Pons (tissue), 1 donor: Measurements from ENCODE around the gene DUSP9.

Experiments used
- DNase-seq: peaks from one replicate; pipeline ENCODE4 v3.0.0-alpha.2; 2016; ENCODE audit warnings: low spot score

The DUSP9 gene

DNA sequence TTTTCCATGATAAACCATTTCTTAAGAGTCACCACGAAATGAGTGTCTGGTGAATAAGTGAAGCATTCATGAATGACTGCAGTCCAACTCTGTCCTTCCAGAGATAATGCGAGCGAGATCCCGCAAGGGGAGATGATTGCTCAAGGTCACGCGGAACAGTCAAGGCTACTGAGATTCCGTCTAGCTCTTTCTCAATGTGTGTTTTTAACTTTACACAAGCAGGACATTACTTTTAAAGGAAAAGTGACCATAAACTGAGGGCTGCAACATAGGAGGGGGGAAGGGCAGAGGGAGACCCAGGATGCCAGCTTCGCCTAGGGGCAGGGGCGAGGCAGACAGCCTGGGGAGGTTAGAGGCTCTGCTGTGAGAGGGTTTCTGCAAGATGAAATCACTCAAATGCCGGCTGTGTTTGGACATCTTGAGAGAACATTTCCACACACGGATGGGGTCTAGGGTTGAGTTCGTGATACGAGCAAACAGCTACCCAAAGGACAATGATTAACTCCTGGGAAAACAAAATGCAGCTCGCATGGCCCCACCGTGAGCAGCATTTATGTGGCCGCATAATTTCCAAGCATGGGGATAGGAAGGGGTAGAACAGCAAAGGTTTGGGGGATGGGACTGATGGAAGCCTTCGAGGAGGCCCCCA lies 24.2 kb upstream of the DUSP9 start:
- DNase-seq = no peak

DNA sequence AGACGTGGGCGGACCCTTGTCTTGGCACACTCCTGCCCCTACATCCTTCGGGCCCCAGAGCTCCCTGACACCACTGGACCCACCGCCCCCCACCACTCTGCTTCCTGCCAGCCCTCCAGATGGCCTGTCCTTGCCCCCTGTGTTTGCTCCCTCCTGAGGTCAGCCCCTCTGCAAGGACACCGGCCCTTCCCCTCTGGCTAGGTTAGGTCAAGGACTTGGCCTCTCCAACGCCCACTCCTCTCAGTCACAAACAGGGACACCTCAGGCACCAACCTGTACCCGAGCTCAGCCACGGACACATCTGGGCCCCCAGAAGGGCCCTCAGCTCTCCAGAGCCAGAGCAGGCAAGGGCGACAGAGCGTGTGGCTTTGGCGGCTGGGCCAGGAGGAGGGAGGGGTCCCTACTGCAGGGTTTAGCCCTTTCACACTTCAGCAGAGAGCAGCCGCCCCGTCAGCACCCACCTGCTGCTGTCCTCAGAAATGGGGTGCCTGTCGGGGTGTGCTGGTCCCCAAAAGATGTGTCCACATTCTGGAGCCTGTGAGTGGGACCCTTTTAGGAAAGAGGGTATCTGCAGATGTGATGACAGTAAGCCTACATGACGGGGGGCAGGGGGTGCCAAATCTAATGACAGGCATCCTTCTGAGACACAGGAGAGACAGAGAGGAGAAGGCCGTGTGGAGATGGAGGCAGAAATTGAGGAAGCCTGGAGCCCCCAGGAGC lies 23.5 kb upstream of the DUSP9 start:
- no peak for DNase-seq

DNA sequence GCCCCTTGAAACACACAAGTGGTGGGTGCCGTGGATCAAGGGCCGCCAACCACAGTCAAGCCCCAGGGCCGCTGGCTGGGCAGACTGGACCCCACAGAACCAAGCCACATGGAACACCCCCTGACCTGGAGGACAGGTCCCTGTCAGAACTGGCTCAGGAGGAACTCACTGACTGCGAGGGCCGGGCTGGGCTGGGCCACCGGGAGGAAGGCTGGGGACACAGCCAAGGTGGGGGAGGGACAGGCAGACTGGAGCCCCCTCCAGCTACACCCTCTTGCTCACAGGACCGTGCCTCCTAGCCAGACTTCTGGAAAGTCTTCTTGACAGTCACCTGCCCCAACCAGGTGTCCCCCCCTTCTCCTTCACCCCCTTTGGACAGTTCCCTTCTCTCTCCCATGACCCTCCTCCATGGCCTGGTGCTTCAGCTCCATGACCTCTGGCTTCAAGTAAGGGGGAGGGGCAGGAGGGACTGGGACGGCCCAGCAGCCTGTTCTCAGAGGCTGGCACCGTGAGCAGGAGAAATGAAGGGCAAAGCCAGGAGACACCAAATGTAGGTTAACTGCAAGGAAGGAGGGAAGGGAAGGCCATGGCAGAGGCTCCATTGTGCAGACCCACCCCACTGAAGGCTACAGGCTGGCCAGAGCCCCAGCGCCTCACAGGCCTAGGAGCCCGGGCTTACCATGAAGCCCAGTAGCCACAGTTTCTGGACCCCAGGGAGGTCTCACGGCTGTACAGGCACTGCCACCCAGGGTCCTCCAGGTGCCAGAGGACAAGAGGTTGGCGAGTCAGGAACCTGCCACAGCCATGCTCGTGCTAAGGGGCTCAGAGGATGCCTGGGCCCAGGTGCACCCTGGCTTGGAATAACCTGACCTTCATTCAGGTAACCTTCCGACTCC lies 22.6 kb upstream of the DUSP9 start:
- DNase-seq = no peak

DNA sequence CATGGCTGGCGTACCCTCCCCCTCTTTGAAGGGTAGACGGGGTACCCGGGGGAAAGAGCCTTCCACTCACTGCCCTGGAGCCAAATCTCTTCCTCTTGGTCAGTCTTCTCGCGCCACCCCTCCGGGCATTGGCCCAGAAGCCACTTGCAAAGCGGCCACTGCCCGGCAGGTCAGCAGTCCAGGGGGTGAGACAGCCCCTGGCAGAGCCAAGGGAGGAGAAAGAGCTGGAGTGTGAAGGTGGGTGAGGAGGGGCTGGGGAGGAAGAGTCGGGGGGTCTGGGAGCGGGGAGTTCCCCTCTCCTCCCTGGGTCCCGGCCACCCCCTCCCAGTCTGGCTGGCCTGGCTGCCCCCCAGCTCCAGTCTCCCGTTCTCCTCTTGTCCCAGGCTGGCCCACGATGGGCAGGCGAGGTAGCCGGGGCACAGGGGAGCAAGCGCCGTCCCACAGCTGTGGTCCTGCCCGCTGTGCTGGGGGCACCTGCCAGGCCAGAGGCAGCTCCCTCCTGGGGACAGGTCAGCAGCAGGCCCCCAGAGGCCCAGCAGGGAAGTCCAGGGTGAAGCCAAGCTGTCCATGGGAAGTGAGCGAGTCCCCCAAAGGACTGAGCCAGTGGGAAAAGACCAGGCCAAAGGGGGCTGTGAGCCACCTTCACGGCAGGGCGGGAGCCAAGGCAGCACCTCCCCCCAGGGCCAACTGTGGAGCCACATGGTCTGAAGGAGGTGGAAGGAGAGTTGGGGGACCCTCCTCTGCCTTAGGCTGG lies 21.6 kb upstream of the DUSP9 start:
- DNase-seq = no peak

DNA sequence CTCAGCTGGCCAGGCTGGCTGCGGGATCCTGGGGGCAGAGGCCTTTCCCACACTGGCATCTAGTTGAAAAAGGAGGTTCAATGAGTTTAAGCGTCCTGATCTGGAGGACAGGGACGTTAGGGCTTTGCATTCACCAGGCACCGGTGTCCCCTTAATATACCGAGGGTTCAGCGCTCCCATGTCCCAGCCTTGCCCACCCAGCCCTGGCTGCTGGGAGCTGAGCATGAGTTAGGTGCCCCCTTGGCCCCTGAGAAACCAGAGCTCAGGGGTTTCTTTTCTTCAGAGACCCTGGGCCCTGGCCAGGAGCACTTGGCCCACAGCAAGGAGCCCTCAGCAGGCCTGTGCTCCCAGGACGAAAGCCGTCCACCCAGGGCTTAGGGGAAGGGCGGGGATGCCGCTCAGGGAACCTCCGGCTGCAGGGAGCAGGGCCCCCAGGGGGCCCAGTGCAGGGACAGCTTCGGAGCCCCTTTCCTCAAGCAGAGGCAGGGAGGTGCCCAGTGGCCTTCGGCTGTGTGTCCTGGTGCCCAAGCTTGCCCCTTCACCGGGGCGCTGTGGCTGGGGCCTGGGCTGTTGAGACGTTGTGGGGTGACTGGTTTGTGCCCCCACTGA lies 20.9 kb upstream of the DUSP9 start:
- DNase-seq = no peak

DNA sequence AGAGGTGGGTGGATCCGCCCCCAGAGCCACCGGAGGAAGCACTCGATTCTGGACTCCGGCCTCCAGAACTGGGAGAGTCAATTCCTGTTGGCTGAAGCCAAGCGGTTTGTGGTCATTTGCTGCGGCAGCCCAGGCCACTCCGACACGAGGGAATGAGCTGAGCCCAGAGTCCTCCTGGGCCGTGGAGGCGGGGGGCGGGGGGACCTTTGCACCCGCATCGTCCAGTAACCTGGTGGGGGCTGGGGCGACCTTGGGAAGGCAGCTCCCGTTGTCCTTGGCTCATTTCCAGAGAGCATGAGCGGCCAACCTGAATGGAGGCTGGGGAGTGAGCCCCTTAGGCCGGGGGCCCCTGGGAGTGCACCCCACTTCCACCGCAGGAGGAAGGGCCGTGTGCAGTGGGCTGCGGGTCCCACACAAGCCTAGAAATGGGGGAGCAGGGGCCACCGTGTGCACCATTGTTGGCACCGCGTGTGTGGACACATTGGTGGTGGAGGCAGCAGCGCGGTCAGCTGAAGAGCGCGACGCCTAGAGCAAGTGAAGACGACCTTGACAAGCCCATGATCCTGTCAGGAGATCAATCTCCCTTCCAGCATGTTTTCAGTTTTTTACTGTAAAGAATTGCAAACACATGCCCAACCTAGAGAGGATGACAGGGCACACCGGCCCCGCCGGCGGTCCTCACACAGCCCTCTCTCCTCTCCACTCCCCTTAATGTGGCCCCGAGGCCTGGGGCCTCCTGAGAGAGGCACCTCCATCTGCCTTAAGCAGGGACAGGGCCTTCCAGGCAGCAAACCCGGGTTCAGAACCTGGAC lies 19.9 kb upstream of the DUSP9 start:
- DNase-seq = no peak

DNA sequence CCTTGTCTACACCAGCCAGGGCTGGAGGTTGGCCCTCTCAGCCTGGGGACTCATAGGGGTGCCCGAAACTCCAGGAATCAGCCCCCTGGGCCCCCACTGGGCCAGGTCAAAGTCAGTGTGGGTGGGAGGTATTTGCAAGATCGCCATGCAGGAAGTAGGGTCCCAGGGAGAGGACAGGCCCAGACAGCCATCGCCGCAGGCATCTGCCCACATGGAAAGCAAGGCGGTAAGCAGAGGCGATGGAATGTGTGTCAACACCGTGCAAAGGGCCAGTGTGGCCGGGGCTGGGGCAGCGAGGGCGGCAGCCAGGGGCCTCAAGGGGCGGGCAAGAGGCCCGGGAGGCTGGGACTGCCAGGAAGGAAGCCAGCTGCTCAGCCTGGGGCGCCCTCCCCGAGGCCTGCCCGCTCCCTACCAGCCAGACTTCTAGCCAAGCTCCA lies 19.3 kb upstream of the DUSP9 start:
- DNase-seq = no peak

DNA sequence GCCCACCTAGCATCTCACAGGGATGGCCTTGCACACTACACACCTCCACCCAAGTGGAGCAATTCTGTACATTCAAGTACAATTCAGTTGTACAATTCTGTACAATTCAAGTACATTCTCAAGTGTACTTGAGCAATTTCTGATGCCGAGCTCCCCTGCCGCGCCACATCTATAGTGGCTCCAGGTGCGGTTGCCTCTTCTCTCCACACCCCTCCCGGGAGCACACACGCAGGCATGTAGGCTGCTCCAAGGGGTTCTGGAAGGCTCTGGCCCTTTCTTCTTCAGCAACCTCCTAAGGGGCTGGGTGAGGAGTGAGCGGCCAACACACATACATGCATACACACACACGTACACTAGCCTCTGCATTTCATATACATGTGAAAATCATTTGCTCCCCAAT lies 18.9 kb upstream of the DUSP9 start:
- no peak for DNase-seq

DNA sequence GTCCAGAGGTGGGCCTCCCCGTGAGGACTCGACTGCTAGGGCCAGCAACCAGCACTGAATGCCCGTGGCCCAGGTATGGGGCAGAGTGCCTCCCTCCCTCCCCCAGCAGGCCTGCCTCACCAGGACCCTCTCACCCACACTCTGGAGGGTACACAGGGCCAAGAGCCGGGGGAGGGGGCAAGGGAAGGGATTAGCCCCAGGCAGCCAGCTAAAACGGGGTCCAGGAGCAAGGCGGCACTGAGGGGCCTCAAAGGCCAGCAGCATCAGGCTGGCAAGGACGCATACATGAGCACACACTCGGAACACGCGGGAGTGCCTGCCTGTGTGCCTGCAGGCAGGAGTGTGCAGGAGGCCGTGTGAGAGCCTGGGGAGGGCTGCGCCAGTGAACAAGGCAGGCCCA lies 18.3 kb upstream of the DUSP9 start:
- no peak for DNase-seq

DNA sequence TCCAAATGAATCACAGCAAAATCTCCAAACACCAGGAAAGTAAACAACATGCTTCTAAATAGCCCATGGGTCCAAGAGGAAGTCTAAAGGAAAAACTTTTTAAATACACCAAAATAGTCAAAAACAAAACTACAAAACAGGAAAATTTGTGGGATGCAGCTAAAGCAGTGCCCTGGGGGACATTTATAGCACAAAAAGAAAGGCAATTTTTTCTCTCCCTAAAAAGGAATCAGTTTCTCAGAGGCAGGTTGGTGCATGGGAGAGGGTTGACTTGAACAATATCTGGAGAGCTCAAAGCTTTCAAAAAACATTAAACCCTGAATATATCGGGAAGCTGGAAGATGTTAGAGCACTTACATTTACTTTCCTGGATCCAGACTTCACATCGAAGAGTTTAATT lies 15.7 kb upstream of the DUSP9 start:
- DNase-seq = no peak

DNA sequence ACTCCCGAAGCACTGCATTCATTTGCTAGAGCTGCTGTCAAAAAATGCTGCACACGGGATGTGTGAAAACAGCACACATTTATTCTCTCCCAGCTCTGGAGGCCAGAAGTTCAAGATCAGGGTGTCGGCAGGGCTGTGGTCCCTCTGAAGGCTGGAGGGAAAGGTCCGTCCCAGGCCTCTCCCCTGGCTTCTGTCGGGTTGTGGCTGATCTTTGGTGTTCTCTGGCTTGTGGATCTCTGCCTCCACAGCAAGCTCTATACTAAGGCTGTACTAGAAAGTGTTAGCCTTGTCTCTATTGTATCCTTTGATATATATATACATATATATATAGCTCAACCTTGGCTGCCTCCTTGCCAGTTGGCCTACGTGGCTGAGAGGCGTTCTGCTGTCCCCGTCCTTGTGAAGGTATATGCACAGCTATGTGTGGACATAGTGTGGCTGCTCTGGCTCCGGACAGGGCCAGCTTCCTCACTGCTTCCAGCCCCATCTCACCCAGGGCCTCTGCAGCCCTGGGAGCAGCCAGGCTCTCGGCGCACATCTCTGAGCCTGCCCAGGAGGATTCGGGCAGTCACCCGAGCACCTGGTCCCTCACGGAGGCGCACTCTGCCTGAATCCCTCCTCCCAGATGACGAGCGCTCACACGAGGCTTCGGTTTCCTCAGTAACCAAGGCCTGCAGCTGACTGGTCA lies 15.0 kb upstream of the DUSP9 start:
- no peak for DNase-seq

DNA sequence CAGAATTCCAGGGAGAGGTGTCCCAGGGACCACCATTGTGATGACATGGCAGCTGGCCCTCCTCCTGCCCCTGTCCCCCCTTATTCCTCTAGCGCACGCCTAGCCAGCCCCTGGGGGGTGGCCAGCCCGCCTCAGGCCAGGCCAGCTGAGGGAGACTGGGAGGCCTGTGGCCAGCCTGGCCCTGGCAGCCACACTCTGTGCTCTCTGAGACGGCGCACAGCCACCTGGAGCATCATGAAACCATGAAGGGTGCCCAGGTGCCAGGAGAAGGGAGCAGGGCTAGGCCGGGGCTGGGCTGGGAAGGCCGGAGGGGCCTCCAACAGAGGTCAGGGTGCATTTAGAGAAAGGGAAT lies 14.4 kb upstream of the DUSP9 start:
- DNase-seq = no peak

DNA sequence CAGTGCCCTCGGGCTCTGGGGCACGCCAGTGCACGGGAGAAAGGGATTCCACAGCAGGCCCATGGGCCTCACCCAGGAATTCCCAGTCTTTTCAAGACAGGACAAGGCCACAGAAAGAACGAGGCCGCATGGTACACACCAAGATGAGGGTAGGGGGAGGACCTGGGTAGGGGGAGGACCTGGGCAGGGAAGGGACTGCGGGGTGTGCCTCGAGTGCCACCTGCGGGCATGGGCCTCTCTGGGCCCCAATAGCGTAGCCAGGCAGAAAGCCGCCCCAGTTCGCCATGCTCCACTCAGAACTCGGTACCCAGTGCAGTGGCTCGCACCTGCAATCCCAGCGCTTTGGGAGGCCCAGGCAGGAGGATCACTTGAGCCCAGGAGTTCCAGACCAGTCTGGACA lies 14.0 kb upstream of the DUSP9 start:
- DNase-seq = no peak

DNA sequence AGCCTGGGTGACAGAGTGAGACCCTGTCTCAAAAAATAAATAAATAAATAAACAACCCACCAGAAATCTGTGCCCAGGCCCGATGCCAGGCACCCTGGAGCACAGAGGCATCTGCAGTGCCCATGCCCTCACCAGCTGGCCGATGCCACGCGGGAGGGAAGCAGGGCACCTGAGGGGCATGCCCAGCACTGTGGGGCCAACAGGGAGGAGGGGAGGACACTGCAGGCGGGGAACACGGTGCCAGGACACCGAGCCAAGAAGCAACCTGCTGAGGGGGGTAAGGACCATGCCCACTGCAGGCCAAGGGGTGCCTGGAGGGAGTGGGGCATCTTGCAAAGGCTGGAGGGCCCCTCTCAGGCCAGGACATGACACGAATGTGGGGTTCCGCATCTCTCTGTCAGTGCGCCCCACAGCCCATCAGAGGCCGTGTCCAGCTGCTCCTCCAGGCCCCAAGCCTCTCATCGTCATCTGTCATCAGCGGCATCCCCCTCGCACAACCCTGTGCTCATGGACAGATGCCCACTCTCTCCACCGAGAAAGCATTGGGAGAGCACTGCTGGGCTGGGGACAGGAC lies 13.3 kb upstream of the DUSP9 start:
- DNase-seq = no peak

DNA sequence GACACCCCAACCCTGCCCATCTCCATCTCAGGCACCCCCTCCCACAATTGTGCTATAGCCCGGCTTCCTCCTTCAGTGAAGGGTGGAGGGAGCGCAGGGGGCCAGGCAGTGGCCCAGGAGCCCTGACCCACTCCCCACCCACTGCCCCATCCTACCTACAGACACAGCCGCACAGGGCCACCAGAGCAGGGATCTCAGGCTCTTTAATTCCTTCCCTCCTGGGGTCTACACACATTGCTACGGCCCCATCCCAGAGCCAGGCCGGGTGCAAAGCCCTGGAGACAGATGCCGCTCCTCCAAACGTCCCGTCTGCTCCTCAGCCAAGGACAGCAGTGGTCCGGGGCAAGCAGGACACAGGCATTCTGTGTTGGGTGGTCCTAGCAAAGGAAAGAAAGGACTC lies 12.8 kb upstream of the DUSP9 start:
- DNase-seq = no peak

DNA sequence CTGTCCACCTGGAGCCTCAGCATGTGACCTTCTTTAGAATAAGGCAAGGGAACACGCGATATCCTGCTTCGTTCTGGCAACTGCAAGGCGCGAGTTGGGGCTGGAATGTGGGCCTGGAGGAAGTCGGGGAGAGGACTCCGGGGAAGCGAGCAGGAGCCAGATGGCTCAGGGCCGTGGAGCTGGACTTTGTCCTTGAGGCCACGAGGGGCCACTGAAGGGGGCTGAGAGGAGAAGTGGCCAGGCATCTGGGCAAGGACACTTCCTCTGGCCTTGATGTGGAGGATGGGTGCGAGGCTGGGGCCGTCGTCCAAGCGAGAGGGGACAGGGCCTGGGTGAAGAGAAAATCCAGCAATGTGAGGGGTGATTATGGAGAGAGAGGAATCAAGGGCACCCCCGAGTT lies 12.2 kb upstream of the DUSP9 start:
- no peak for DNase-seq

DNA sequence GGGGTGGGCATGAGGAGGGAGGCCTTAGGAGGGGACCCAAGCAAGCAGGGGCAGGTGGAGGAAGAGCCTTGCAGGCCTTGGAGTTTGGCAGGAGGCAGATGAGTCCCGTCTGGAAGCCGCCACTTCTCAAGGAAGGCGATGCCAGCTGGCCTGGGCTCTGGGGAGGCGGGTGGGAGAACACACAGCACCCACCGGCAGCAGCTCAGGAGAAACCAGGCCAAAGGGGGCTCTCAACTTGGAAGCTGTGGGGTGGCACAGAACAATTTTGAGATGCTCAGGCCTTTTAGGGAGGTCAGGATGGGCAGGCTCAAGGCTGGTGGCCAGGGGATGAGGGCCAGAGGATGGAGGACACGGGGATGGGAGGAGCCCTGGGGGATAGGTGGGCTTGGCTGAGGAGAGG lies 11.6 kb upstream of the DUSP9 start:
- no peak for DNase-seq

DNA sequence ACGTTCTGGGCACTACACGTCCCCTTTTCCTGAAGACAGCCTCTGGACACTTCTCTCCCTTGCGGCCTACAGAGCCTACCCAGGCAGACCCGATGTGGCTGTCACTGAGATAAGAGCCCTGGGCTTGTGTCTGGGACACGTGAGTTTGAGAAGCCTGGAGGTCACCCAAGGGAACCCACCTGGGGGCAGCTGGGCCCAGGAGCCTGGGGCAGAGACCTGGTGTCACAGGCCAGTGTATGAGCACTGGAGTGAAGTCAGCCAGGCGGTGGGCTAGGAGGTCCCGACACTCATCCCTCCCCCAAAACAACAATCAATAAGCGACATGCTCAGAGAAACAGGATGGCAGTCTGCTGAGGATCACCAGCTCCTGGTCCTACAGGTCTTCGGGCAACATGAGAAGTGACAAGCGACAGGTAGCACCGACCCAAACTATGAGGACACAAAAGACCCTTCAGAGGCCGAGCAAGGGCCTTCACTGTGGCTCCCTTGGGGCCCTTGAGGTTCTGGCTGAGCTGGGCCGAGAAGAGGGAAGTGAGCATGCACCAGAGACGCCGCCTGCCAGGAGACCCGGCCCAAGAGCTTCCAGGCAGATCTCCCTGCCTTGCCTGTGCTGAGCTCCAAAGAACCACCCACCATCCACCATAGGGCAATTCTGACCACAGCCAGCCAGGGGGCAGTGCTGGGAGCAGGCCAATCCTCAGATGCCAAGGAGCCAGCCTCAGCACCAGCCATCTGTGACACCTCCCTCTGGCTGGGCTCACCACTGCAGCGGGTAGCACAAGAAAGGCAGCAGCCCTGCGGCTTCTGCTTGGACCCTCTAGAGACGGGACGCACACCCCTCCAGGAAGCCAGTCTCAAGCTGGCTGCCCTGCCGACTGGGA lies 11.0 kb upstream of the DUSP9 start:
- DNase-seq = no peak

DNA sequence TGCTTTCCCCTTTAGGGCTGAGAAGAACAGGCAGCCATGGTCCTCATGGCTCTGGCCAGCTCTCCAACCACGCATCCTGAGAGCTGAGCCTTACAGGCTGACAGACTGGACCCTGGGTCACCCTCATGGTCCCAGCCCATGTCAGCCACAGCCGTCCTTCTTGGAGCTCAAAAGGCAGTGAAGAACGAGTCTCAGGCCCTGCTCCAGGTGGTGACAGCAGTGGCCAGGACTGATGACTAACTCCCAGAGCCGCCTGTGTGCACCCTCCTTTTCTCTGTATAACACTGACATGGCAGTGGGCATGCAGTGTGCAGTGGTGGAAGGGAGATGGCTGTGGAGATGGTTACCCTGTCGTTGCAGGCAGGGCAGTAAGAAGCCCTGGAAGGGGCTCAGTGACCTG lies 10.3 kb upstream of the DUSP9 start:
- DNase-seq = no peak
